Left colon (tissue), 2 donors: Measurements from ENCODE around the gene PPARD. TPM values are rescaled to one million over a fixed set of nuclear protein-coding genes. Genes with fewer than 3 reads are reported as not detected.
A peak's percentile ranks its signal among the peaks of the same experiment; 100 is the strongest.

Experiments used
- ATAC-seq: fragments of 200-7000 bp; cut with Tn5 transposase; one replicate; pipeline ENCODE4 v1.9.1; 2020; ENCODE audit warnings: mild to moderate bottlenecking, moderate library complexity
- DNase-seq, 2 donors: peaks; one replicate each; pipeline ENCODE4 v3.0.0-alpha.2; 2020
- intact Hi-C, 2 donors: fragments of 100-400 bp; cut with DNase I in 1 of 2; cut with micrococcal nuclease in 1 of 2; formaldehyde crosslinking; loops; one replicate each; pipeline versions ENCODE4 v1.11.2 to v1.14.0; 2022; cut with DNase I, micrococcal nuclease
- total RNA-seq, 2 donors: library from RNA; stranded (reverse); fragmentation: NEBNext Ultra II Directional; extraction: Animal tissue kit (Norgen Biotek cat#: 25700); gene quantifications; one replicate each; pipeline ENCODE4 v1.2.1, GENCODE V29; 2021
- donor health status: DM: no; HTN: no; CAD: no.
- donor health status: DM: yes; HTN: yes; CAD: no.

The PPARD gene
- total RNA-seq, 2 donors from 2014 or later: 36.0 to 68.0 TPM

DNA sequence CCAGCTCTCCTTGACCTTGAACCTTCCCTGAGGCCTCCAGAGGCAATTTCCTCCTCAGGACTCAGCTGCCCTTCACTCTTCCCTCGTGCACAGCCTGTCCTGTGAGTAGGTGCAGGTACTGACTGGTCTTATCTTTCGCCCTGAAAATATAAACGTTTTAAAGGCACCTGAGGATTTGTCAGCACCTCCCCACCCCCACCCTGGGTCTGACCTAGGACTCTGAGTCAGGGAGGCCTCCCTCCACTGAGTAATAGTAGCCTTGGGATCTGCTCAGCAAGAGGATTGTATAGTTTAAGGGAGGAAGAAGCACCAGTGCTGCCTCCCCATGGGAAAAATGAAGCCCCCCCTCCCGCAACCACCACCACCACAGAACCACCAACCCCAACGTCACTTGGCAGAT is 54.6 kb downstream of the PPARD start:
- ATAC-seq (peak; percentile 10), DNase-seq (no peak)
- intact Hi-C loops: no loop called here

DNA sequence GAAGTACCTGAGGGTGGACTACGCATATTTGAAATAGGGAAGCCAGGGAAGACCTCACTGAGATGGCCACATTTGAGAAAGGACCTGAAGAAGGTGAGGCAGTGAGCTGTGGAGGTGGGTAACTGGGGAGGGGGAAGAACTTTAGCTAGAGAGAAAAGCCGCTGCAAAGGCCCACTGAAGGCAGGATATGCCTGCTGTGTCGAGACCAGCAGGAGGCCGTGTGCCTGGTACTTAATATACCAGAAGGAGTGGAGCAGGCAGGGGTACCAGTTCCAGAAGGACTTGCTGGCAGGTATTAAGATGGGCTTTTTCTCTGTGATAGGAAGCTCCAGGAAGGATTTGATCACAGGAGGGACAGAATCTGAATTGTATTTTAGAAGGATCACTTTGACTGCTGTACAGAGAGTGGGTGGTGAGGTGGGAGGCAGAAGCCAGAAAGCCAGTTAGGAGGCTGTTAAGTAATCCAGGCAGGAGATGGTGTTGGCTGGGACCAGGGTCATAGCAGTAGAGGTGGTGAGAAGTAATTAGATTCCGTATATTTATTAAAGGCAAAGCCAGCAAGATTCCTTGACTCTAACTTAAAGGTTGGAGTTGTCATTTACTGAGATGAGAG is 55.6 kb downstream of the PPARD start:
- ATAC-seq (no peak), DNase-seq (no peak)
- intact Hi-C loops: no loop called here

DNA sequence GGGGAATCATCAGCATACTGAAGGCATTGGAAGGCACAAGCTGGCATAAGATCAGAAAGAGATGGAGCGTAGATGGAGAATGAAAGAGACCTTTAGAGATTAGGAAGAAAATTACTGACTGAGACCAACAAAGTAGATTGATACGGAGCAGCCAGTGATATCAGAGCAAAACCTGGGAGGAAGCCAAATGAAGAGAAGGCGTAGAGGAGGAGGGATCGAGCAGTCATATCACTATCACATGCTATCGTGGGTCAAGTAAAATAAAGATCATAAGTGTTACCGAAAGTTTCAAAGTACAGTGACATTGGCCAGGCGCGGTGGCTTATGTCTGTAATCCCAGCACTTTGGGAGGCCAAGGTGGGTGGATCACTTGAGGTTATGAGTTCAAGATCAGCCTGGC is 56.2 kb downstream of the PPARD start:
- no peak for ATAC-seq
- intact Hi-C loops: no loop called here
- DNase-seq: no peak

DNA sequence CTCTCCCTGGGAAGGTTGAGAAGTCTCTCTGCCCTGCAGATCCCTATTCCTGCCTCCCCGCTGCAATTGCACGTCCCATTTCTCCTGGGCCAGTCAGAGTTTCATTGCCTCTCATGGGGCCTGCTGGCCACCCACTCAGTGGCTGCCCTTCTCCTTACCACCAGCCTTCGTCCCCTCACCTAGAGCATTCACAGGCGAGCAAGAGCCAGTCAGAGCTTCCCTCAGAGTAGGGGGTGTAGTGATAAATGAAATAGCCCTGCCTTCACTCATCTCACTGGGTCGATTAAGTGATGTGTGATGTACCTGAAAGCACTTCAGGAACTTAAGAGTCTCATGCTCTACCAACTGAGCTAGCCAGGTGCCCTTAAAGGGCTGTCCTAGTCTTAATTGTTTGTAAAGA is 57.8 kb downstream of the PPARD start:
- intact Hi-C loops: no loop called here
- no peak for DNase-seq
- no peak for ATAC-seq

DNA sequence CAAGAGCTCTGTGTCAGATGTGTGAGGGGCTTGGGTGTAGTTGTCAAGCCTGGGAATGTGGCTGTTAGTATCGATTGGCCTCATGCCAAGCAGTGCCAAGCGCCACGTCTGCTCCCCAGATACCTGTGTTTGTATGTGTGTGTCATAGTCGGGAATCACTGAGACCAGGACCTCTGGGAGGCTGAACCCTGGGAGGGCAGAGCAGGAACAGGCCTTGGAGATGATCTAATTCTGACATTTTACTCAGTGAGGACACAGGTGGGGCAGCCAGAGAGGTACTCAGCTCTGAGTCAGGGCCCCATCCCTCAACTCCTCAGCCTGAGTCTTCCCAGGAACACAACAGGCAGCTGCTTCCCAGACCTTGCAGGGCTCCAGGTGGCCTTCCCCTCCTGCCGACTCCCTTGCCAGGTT is 58.5 kb downstream of the PPARD start:
- DNase-seq (peak in 1 of 2 donors; percentile 36), ATAC-seq (peak; percentile 71)
- intact Hi-C loops: no loop called here

DNA sequence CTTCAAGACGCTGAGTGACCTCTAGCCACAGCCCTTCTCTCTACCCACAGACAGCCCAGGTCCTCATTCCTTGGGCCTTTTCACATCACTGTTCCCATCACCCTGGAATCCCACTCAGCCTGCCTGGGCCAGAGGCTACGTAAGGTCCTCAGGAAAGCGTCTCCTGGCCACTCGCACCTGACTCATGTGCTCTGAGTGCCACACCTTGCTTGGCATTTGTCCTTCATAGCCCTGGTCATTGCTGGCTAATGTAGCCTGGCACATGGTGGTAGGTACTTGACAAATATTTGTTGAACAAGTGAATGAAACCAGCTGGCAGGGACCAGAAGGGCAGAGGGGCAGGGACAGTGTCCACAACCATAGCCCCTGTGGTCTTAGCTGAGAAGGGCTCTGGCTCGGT is 59.2 kb downstream of the PPARD start:
- intact Hi-C loops: no loop called here
- DNase-seq: no peak
- ATAC-seq: no peak

DNA sequence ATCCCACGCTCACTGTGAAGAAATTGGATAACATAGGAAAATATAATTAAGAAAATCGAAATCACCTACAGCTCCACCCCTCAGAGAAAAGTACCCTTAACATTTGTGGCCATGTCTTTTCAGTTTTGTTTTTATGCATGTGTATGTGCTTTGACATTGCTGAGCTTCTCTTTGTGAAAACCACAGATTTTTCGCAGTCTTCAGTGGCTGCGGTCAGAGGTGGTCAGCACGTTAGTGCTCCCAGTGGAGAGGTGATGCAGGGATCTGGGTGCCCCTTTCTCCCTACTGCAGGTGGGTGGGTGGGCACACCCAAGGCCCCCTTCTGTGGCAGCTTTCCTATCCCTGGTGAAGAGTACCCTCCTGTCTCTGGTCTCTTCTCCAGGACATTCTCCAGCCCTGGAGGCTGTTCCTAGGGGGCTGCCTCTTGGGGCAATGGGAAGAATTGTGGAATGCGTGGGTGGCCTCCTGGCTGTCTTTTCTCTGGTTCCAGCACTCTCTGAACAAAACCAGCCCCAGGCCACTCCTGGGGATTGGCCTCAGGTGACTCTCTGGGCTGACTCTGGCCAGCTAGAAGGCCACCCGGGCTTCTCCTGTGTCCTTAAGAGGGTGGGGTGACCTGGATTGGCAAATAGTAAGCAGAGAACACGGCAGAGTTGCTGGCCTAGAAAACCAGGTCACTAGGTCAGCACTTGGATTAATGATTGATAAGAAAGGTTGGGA is 59.9 kb downstream of the PPARD start:
- intact Hi-C loops: no loop called here
- peak; percentile 83 for ATAC-seq
- DNase-seq: peak in 1 of 2 donors; percentile 38

DNA sequence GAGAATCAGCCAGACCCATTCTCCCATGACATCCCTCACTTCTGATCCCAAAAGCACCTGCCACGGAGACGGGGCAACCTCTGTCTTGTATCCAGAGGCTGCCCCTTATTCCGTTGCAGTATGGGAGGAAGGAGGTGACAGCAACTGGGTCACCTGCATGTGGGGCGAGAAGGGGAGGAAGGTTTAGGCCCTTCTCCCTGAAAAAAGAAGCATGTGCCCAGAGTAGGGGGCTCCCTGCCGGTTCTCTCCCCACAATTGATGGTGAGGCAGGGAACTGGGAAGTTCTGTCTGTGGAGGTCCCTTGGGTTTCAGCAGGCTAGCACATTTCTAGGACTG is 60.5 kb downstream of the PPARD start:
- ATAC-seq (no peak), DNase-seq (no peak)
- intact Hi-C loops: no loop called here

DNA sequence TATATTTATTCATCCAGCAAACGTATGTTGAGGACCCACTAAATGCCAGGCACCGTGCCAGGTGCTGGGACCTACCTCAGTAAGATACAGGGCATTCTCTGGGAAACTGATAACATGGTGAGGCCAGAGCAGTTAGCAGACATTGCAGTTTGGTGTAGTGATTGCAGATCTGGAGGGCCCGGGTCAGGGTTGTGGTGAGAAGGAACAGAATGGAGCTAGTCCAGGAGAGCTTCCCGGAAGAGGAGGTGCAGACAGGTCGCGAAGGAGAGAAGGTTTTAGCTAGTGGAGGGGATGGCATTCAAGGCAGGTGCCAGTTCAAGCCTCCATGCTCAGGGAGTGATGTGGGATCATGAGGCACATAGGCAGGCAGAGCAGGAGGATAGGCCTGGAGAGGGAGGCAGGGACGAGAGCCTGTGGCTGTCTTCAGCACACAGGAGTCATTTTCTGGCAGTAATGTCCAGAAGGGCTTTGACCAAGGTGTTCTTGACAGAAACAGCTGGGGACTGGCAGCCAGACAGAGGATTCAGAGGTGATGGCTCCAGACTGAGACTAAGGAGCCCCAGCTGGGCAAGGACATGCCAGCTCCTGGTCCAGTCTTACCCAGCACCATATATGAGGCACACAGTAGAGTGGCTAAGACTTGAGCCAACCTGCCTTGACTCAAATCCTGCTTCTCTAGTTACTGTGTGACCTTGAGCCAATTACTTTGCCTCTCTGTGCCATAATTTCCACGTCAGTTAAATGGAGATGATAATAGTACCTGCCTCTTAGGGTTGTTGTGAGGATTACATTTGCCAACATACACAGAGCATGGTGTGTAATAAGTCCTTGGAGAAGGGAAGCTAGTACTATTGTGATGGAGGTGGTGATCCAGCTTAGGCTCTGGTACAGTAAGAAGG is 61.4 kb downstream of the PPARD start:
- intact Hi-C loops: no loop called here
- ATAC-seq (no peak), DNase-seq (no peak)

DNA sequence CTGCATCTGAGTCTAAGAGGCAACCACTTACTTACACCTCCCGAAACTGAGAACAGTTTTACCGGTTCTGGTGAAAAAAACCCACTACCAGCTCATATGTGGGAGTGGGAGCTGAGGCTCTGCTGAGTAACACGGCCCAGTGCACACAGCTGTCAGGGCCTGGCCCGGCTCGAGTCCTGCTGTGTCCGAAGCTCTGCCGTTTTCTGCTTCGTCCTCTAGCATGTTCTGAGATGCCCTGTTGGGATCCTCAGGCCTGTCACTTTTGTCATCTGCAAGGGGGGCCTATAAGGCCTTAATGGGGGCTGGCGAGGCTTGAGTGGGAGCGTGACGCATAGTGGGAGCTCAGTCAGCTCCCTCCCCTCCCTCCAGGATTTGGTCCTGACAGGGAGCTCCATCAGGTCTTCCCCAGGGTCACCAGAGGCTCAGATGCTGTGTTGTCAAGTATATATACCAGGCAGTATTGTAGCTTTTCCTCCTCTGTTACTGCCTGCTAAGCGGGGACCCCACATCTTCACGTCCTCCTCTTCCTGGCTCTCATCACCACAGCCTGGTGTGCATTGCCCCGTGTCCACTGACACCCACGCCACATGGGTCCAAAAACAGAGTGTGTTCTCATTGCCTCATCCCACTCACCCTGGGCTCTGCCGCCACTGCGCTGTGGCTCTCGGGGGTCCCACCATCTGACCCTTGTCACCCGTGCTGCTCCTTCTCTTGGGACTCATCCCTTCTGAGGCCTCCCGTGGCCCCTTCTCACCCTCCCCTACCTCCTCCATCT is 64.5 kb downstream of the PPARD start:
- ATAC-seq: no peak
- intact Hi-C loops: no loop called here

DNA sequence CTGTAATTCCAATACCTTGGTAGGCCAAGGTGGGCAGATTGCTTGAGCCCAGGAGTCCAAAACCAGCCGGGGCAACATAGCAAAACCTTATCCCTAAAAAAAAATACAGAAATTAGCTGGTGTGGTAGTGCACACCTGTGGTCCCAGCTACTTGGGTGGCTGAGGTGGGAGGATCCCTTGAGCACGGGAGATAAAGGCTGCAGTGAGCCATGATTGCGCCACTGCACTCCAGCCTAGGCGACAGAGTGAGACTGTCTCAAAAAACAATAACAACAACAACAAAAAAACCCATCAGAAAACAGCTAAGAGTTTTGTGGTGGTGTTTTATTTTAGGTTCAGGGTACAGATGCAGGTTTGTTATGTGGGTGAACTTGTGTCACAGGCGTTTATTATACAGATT is 66.9 kb downstream of the PPARD start:
- ATAC-seq: no peak
- no peak for DNase-seq
- intact Hi-C loops: no loop called here

More for the DNA sequence above, 64.5 kb downstream of the PPARD start:
- DNase-seq: no peak

DNA sequence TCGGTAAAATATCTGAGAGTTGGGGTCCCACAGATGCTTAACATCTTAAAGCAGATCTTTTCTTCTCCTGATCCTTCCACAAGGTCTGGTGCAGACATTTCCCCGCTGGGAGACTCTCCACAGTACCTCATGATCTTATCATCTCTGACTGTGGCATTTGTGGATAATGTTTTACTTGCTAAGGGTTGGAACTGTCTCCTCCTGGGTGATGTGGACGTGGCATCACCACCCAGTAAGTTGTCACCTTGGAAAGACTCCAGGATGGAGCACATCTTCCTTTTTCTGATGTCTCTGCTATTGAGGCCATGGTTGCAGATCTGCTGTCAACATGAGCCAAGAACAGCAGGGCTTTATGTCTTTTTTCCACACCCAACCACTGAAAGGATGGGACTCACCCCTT is 67.8 kb downstream of the PPARD start:
- no peak for DNase-seq
- intact Hi-C loops: no loop called here
- ATAC-seq: no peak

DNA sequence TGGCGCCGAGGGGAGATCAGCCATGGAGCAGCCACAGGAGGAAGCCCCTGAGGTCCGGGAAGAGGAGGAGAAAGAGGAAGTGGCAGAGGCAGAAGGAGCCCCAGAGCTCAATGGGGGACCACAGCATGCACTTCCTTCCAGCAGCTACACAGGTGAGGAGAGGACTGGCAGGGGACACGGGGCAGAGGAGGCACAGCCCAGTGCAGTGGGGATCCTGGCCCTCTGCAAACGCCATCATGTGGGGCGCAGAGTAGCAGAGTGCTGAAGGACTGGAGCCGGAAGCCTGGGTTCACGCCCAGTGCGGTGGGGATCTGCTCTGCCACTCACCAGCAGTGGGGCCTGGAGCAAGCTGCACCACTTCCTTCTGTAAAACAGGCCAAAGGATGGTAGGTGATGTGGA is 68.7 kb downstream of the PPARD start:
- no peak for ATAC-seq
- intact Hi-C loops: no loop called here
- DNase-seq: no peak

DNA sequence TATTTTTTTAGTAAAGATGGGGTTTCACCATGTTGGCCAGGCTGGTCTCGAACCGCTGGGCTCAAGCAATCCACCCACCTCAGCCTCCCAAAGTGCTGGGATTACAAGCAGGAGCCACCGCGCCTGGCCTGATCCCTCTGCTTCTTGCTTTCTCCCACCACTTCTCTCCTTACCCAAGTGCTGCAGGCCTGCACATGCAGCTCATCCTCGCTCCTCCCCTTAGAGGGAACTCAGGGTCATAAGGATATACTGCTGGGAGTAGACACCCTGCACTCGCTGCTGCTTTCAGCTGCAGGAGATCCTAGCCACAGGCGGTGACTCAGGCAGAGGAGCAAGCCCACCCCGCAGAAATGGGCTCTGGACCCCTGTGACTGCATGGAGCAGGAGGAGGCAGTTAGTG is 69.7 kb downstream of the PPARD start:
- no peak for ATAC-seq
- intact Hi-C loops: no loop called here

DNA sequence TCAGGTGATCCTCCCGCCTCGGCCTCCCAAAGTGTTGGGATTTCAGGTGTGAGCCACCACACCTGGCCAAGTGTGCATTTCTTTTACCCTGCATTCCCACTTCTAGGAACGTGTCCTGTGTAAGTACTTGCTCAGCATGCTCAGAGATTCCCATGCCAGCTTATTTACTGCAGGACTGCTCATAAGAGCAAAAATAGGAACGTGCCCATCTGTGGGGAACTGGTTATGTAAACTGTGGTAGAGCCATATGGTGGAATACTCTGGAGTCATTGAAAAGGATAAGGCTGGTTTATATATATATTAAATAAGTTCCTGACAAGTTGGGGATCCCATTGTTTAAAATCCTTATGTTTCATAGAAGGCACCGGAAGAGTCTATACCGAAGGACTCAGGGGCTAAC is 71.6 kb downstream of the PPARD start:
- no peak for DNase-seq
- intact Hi-C loops: no loop called here

More for the DNA sequence above, 69.7 kb downstream of the PPARD start:
- DNase-seq: no peak

DNA sequence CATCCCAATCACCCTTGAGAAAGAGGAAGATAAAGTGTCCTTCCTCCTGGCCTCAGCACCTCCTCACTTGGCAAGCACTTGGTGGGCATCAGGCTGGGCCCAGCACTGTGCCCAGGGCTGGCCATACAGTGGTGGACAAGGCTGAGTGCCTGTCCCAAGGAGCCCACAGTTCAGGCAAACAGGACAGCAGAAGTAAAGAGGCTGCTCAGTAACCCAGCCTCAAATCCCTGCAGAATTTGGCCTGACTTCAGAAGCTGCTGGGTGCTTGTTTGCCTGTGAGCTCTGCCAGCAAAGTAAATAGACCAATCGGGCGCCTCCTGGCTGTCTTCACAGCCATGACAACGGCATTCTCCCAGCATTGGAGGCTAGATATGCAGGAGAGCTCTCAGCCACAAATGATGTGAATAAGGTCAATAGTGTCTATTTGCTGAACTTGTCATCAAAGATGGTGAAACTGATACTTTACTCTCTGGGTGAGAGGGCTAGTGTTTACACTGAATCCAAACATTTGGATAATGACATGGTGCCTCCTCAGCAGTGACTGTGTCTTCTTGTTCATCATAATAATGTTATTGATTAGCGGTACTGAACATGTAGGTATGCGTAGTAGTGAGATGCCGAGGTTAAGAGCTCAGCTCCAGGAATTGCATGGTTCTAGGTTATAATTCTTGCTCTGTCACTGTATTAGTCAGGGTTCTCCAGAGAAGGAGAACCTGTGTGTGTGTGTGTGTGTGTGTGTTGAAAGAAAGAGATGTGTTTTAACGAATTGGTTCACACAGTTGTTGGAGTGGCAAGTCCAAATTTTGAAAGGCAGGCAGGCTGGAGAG is 72.9 kb downstream of the PPARD start:
- ATAC-seq (peak; percentile 76), DNase-seq (peak; percentile 69 to 74)
- intact Hi-C loops: no loop called here

More for the DNA sequence above, 71.6 kb downstream of the PPARD start:
- ATAC-seq: no peak

DNA sequence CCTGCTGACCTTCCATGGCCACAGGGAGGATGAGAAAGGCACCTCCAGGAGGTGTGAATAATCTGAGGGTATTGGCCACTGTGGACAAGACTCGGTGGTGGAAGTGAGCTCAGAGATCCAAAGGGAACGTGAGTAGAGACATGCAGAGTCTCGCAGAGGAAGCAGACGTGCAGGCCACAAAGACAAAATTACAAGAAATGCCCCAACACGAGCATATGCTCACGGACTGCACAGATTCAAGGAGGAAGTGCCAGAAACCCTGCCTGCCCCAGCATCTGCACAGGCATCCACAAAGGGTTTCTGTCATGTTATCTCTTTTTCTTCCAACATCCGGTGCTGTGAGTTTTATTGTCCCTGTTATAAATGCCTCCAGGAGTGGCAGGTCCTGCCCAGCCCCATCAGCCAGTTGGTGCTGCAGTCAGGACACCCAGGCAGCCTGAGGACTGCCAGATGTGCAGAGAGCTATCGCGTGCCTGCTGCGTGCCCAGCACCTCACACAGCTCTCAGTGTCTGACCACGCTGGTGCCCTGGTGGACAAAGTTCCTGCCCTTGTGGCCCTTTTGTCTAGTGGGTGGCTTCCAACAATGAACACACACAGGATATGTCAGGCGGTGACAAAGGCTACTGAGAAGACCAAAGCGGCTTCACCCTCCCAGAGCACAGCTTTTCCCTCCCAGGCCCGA is 75.8 kb downstream of the PPARD start:
- peak; percentile 91 for ATAC-seq

DNA sequence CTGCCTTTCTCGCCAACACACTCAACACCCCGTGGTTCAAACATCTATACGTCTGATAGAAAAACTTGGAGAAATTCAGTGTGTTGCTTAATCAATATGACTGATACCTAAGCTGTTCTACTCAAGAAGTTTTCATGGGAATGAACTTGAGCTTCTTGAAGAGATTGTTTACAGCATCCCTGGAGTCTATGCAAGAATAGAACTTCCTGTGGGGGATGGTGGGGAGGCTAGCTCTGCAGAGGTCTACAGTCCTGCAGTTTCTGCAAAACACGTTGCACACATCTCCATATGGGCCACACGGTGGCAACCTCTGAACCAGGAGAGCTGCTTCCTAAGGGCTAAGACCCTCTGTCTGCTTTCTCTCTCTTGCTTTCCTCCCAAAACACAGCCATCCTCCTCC is 77.1 kb downstream of the PPARD start:
- intact Hi-C loops: no loop called here
- DNase-seq: no peak
- ATAC-seq: no peak

More for the DNA sequence above, 75.8 kb downstream of the PPARD start:
- DNase-seq: peak; percentile 57 to 62
- intact Hi-C loops: no loop called here
